ENCODE data around the gene ZNF546. TPM values are rescaled to one million over a fixed set of nuclear protein-coding genes. Genes with fewer than 3 reads are reported as not detected.
A peak's percentile ranks its signal among the peaks of the same experiment; 100 is the strongest.

The ZNF546 gene
- total RNA-seq, 1 donor from 2014 or later = 2.0 TPM

- Mint-ChIP-seq H3K4me1 (ENCODE audit: low read depth) (peaks cover 30% of the 10 kb centered on the region), H3K27ac (ENCODE audit: unreplicated experiment) (no peak overlapping the region), H3K4me3 (ENCODE audit: unreplicated experiment) (peak overlapping the region; percentile 98), H3K9me3 (ENCODE audit: low read depth) (peaks cover 51% of the 10 kb centered on the region), H3K36me3 (ENCODE audit: low read depth) (peaks cover 13% of the 10 kb centered on the region), H3K27me3 (ENCODE audit: low read depth) (no peaks in the 10 kb centered on the region)
- no peak for DNase-seq (ENCODE audit: low spot score)
- no peak for TF ChIP-seq CTCF (IDR thresholded peaks at IDR 0.05)
These were observed 60.3 kb downstream of the ZNF546 start for GRCh38 chr19:40057166-40057565.

DNA sequence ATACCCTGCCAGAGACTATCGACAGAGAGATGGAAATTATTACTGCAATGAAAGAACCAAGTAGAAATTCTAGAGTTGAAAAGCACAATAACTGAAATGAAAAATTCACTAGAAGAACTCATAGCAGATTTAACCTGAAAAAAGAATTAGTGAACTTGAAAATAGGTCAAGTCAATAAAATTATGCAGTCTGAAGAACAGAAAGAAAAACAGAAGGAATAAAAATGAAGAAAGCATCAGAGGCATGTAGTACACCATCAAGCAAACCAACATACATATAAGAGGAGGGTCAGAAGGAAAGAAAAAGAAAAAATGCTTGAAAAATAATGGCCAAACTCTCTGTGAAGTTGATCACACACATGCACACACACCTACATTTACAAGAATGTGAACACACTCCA is 62.8 kb downstream of the ZNF546 start:
- H3K4me1 Mint-ChIP-seq (ENCODE audit: low read depth) = peaks cover 18% of the 10 kb centered on the region
- H3K9me3 Mint-ChIP-seq (ENCODE audit: low read depth) = peaks cover 54% of the 10 kb centered on the region
- H3K27me3 Mint-ChIP-seq (ENCODE audit: low read depth) = no peaks in the 10 kb centered on the region
- H3K36me3 Mint-ChIP-seq (ENCODE audit: low read depth) = peaks cover 13% of the 10 kb centered on the region
- H3K27ac Mint-ChIP-seq (ENCODE audit: unreplicated experiment) = no peak overlapping the region
- no peak for TF ChIP-seq CTCF (IDR thresholded peaks at IDR 0.05)
- H3K4me3 Mint-ChIP-seq (ENCODE audit: unreplicated experiment) = no peak overlapping the region
- no peak for DNase-seq (ENCODE audit: low spot score)

DNA sequence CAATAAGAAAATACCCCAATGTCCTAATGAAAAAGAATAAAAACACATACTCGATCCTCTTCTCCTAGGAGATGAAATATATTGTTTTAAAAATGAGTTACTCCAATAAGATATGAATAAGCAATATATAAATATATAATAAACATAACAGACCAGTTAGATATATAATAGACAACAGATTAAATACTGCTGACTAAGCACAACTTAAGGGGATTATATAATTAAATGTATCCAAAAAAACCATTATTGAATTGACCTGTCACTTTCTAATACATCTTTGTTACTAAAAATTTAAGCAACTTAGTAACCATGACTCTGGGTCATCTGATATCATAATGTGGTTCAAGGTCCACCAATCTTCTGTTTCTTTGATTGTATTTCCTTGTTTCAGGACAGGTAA is 73.2 kb downstream of the ZNF546 start:
- peaks cover 36% of the 10 kb centered on the region for H3K36me3 Mint-ChIP-seq (ENCODE audit: low read depth)
- H3K4me3 Mint-ChIP-seq (ENCODE audit: unreplicated experiment) = no peak overlapping the region
- no peak for DNase-seq (ENCODE audit: low spot score)
- no peaks in the 10 kb centered on the region for H3K27me3 Mint-ChIP-seq (ENCODE audit: low read depth)
- no peak overlapping the region for H3K27ac Mint-ChIP-seq (ENCODE audit: unreplicated experiment)
- peaks cover 47% of the 10 kb centered on the region for H3K9me3 Mint-ChIP-seq (ENCODE audit: low read depth)
- H3K4me1 Mint-ChIP-seq (ENCODE audit: low read depth) = no peaks in the 10 kb centered on the region
- no peak for TF ChIP-seq CTCF (IDR thresholded peaks at IDR 0.05)

Other genes starting within 250 kb of the ZNF546 start
- gene LEUTX, start 218.2 kb upstream of the ZNF546 start, total RNA-seq = not detected in 3 replicates
- gene DYRK1B, start 162.9 kb upstream of the ZNF546 start, total RNA-seq = 15.0 to 20.0 TPM (median 19.6 TPM) in 3 replicates
- gene FBL, start 150.7 kb upstream of the ZNF546 start, total RNA-seq = 95.0 to 119 TPM (median 104 TPM) in 3 replicates
- gene FCGBP, start 62.4 kb upstream of the ZNF546 start, total RNA-seq = 0.31 to 1.6 TPM (median 0.42 TPM) in 3 replicates
- gene PSMC4, start 25.9 kb upstream of the ZNF546 start, total RNA-seq = 75.2 to 94.4 TPM (median 75.4 TPM) in 3 replicates
- 9.5 to 16.0 TPM (median 10.1 TPM) in 3 replicates for gene ZNF780B, start 59.2 kb downstream of the ZNF546 start, total RNA-seq
- gene ZNF780A, start 93.9 kb downstream of the ZNF546 start, total RNA-seq = 6.0 to 11.0 TPM (median 10.9 TPM) in 3 replicates
- 20.0 to 22.7 TPM (median 21.0 TPM) in 3 replicates for gene MAP3K10, start 194.4 kb downstream of the ZNF546 start, total RNA-seq
- gene TTC9B, start 221.3 kb downstream of the ZNF546 start, total RNA-seq = not detected in 3 replicates
- gene CCNP, start 229.6 kb downstream of the ZNF546 start, total RNA-seq = 0.52 to 0.73 TPM (median 0.59 TPM) in 3 replicates

Data from chondrocyte (in vitro differentiated cells).